AG04449 (cell line): ENCODE results near the gene AHR.

Experiments used
- CTCF ChIA-PET: fragments of 350-600 bp; formaldehyde crosslinking; extraction: SDS; loops from one replicate; lab custom pipeline; 2021; ENCODE audit warnings: antibody characterized with exemption; lab: Yijun Ruan, JAX
- POLR2A ChIA-PET: fragments of 400-600, 350-600 bp; formaldehyde crosslinking; extraction: SDS; loops from one replicate; lab custom pipeline; 2020; ENCODE audit warnings: antibody characterized with exemption, inconsistent platforms; lab: Yijun Ruan, JAX
- DNase-seq: peaks from one replicate; pipeline ENCODE4 v3.0.0-alpha.2; 2010; ENCODE audit warnings: low read depth, low spot score
- H3K4me3 ChIP-seq: 2 replicates; pipeline ENCODE4 v1.5.1; 2011; ENCODE audit warnings: low read depth, mild to moderate bottlenecking, control low read depth, low read length
- CTCF ChIP-seq: IDR thresholded peaks from one replicate; pipeline ENCODE4 v1.5.1; 2011; ENCODE audit warnings: mild to moderate bottlenecking, moderate library complexity, low read length, control low read depth, inconsistent platforms; ENCODE audit not compliant: insufficient read depth; ENCODE audit errors: missing control alignments

Gene AHR

GRCh38 chr7:17301471-17302456 is 3.3 kb downstream of the AHR start:
- ChIA-PET CTCF (interaction anchor here (0.7 to 3.1 kb wide), 36 partner anchors 9 to 384 kb away, joined by 3 to 27 read pairs (median 4); no protein-coding TSS in a partner anchor), POLR2A (no interaction called here)
- TF ChIP-seq CTCF = peak; percentile 13
- DNase-seq = no peak
- peak overlapping the region; percentile 15; the same call in 1 of the 2 replicates for H3K4me3 ChIP-seq

- TF ChIP-seq CTCF = no peak
- no peak for DNase-seq
- ChIA-PET POLR2A (no interaction called here), CTCF (interaction anchor here (0.6 to 3.1 kb wide), 21 partner anchors 10 to 377 kb away, joined by 3 to 27 read pairs (median 4); no protein-coding TSS in a partner anchor)
- H3K4me3 ChIP-seq = no peak overlapping the region
These were observed 4.2 kb downstream of the AHR start for GRCh38 chr7:17302575-17303142.

GRCh38 chr7:17304926-17305325 is 6.5 kb downstream of the AHR start:
- DNase-seq = peak; percentile 37
- TF ChIP-seq CTCF = no peak
- ChIA-PET POLR2A (no interaction called here), CTCF (interaction anchor here (0.9 to 5.0 kb wide), 3 partner anchors 296 to 413 kb away, joined by 3 to 14 read pairs (median 6); no protein-coding TSS in a partner anchor)
- H3K4me3 ChIP-seq = no peak overlapping the region

GRCh38 chr7:17305387-17306171 is 7.1 kb downstream of the AHR start:
- TF ChIP-seq CTCF = no peak
- no peak overlapping the region for H3K4me3 ChIP-seq
- DNase-seq = no peak
- ChIA-PET POLR2A (no interaction called here), CTCF (interaction anchor here (0.9 to 5.0 kb wide), 3 partner anchors 297 to 414 kb away, joined by 3 to 14 read pairs (median 3); no protein-coding TSS in a partner anchor)

GRCh38 chr7:17307000-17307399 is 8.5 kb downstream of the AHR start:
- CTCF ChIA-PET = interaction anchor here (0.7 to 5.0 kb wide), 6 partner anchors 298 to 608 kb away, joined by 3 to 14 read pairs (median 4); no protein-coding TSS in a partner anchor
- no peak for DNase-seq
- no peak overlapping the region for H3K4me3 ChIP-seq
- POLR2A ChIA-PET = interaction anchor here (0.9 kb wide), 1 partner anchor 9 kb away, joined by 3 read pairs; the partner anchor contains the start of gene AHR
- TF ChIP-seq CTCF = no peak
